Measurements from ENCODE around the gene PRR5.

Gene PRR5

DNA sequence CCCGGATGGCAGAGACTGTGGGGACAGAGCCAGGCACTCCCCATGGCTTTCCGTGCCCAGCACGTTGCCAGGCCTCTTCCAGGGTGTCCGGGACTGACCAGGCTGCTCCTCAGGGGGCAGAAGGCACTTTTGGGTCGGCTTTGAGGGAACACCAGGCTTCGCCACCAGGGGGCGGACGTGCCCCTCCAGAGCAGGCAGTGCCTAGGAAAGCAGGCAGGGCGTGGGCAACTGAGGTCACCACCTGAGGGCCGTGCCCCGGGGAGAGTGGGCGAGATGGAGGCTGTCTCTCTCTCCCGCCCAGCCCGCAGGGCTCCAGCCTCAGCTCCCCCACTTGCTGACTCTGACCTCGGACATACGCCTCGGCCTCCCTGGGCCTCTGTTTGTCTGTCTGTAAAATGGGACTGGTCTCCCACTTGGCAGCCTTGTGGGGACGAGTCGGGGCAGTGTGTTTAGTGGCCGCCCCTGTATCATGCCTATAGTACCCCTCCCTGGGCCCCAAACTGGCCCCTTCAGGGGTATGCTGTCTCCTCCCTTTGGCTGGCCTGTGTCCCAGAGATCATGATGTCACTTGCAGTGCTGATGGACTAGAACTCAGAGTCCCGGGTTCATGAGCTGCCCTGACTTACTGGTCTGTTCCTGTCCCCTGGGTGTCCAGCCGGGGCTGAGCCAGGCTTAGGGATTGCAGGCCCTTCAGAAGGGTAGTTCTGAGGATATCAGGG, 4.4 kb upstream of the PRR5 start:
- Histone ChIP-seq H3K79me2 (ENCODE audit: control insufficient read depth, insufficient read depth, low read length, unreplicated experiment) (no peaks in the 10 kb centered on the region), H3K36me3 (ENCODE audit: insufficient read depth, low read length) (no peaks in the 10 kb centered on the region), H3K27me3 (ENCODE audit: insufficient read depth, low read length) (no peaks in the 10 kb centered on the region), H3K4me1 (ENCODE audit: control insufficient read depth, insufficient read depth, low read length, unreplicated experiment) (no peaks in the 10 kb centered on the region), H3K27ac (ENCODE audit: low read depth, low read length) (no peak overlapping the region), H2AFZ (ENCODE audit: low read length, unreplicated experiment) (no peak overlapping the region), H3K4me3 (ENCODE audit: low read depth, low read length) (no peak overlapping the region)

DNA sequence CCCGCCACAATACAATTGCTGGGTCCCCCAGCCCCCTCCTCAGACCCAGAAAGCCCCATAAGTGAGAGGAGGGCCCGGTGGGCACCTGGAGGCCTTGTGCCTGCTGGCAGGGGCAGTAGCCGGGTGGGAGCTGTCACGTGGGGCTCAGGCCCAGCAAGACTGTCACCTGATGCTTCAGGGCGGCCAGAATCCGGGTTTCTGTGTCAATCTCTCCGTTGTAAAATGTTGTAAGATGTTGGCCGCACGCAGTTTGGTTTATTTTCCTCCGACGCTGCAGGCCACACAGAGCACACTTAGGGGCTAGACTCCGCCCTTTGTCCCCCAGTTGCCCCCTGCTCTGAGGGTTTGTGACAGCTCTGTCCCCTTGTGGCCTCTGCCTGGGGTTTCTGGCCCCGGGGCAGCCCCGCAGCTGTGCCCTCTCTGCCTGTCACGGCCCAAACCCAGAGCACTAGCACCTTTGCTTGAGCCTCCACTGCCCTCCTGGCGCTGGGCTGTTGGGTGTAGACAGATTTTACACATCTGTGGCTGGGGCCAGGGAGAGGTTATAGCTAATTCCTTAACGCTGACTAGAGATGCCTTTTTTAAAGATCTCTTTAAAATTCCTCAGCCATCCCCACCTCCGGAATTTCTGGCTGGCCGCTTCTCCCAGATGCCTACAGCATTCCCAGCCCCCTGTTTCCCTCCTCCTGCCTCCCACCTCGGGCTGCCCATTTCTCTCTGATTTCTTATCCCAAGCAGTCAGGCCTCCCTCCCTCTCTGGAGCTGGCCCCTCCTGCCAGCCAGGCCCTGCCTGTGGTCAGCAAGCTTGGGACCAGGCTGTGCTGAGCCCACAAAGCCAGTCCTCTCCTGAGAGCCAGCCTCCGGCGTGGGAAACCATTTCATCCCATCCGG, 3.2 kb upstream of the PRR5 start:
- no peak overlapping the region for H3K4me3 ChIP-seq (ENCODE audit: low read depth, low read length)

DNA sequence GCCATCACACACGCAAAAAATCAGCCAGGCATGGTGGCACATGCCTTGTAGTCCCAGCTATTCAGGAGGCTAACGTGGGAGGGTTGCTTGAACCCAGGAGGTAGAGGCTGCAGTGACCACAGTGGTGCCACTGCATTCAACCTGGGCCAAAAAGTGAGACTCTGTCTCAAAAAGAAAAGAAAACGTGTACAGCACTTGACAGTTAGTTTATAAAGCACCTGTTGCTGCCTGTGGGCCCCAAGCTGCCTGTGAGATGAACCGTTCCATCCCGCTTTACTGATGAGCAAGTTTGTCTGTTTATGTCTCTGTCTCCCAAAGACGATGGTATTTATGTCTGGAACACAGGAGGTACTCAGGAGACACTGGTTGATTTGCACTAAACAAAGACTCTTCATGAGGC, 1.5 kb upstream of the PRR5 start:
- no peaks in the 10 kb centered on the region for H3K36me3 ChIP-seq (ENCODE audit: insufficient read depth, low read length)
- no peak overlapping the region for H3K4me3 ChIP-seq (ENCODE audit: low read depth, low read length)
- peaks cover 14% of the 10 kb centered on the region for H3K27me3 ChIP-seq (ENCODE audit: insufficient read depth, low read length)
- no peaks in the 10 kb centered on the region for H3K79me2 ChIP-seq (ENCODE audit: control insufficient read depth, insufficient read depth, low read length, unreplicated experiment)
- no peak overlapping the region for H3K27ac ChIP-seq (ENCODE audit: low read depth, low read length)
- no peak overlapping the region for H2AFZ ChIP-seq (ENCODE audit: low read length, unreplicated experiment)
- no peaks in the 10 kb centered on the region for H3K4me1 ChIP-seq (ENCODE audit: control insufficient read depth, insufficient read depth, low read length, unreplicated experiment)

More for the DNA sequence above, 3.2 kb upstream of the PRR5 start:
- Histone ChIP-seq H3K79me2 (ENCODE audit: control insufficient read depth, insufficient read depth, low read length, unreplicated experiment) (no peaks in the 10 kb centered on the region), H3K27ac (ENCODE audit: low read depth, low read length) (no peak overlapping the region), H3K4me1 (ENCODE audit: control insufficient read depth, insufficient read depth, low read length, unreplicated experiment) (no peaks in the 10 kb centered on the region), H3K27me3 (ENCODE audit: insufficient read depth, low read length) (peaks cover 11% of the 10 kb centered on the region), H2AFZ (ENCODE audit: low read length, unreplicated experiment) (no peak overlapping the region), H3K36me3 (ENCODE audit: insufficient read depth, low read length) (no peaks in the 10 kb centered on the region)

DNA sequence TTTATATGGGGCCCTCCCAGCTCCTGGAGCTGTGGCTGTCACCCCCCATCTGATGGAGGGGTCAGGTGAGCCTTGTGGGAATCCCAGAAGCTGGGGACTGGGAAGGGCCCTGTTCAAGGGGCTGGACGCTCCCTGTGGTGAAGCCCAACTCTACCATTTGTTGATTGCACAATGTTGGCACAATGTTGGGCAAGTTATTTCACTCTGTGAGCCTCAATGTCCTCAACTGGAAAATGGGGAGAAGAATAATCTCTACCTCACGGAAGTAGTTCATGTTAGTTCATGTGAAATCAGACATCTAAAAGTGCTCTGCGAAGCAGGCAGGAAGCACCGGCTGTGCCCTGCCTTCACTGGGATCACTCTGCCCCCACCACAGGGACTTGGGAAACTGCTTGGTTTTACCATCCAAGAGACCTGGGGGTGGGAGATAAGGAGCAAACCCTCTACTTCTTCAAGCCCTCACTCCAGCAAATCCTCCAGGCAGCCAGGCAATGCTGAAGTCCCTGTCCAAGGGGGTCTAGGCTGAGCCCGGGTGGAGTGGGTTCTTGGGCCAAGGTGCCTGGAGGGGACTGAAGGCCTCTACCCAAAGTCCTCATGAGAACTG, 715 bp upstream of the PRR5 start:
- no peak overlapping the region for H3K27ac ChIP-seq (ENCODE audit: low read depth, low read length)
- H3K4me3 ChIP-seq (ENCODE audit: low read depth, low read length), result no peak overlapping the region
- no peak overlapping the region for H2AFZ ChIP-seq (ENCODE audit: low read length, unreplicated experiment)
- no peaks in the 10 kb centered on the region for H3K36me3 ChIP-seq (ENCODE audit: insufficient read depth, low read length)
- H3K27me3 ChIP-seq (ENCODE audit: insufficient read depth, low read length), result peaks cover 14% of the 10 kb centered on the region
- H3K4me1 ChIP-seq (ENCODE audit: control insufficient read depth, insufficient read depth, low read length, unreplicated experiment), result no peaks in the 10 kb centered on the region
- no peaks in the 10 kb centered on the region for H3K79me2 ChIP-seq (ENCODE audit: control insufficient read depth, insufficient read depth, low read length, unreplicated experiment)

DNA sequence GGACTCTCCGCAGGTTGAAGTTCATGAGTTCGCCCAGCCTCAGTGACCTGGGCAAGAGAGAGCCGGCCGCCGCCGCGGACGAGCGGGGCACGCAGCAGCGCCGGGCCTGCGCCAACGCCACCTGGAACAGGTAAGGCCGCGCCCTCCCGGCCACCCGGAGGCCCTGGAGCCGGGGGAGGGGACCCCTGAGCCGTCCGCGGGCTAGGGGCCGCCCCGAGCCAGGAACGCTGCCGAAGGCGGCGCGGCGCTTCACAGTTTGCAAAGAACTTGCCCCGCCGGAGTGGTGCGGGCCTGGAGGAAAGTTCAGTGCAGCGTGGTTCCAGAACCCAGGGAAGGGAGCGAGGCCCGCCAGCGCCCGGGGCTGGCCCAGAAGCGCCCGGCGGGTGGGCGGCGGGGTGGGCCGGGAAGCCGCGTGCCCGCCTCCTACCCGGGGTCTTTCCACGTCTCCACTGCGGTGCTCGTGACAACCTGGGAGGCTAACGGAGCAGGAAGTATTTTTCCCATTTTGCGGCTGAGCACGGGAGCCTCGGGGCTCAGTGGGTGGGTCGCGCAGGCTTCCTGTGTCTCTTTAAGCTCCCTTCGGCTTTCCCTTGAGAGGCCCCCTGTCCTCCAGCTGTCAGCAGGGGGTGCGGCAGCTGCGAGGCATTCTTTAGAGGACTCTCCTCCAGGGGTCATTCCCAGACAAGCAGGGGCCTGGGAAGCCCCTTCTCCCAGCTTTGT, 635 bp downstream of the PRR5 start:
- no peaks in the 10 kb centered on the region for H3K4me1 ChIP-seq (ENCODE audit: control insufficient read depth, insufficient read depth, low read length, unreplicated experiment)
- no peaks in the 10 kb centered on the region for H3K36me3 ChIP-seq (ENCODE audit: insufficient read depth, low read length)
- H2AFZ ChIP-seq (ENCODE audit: low read length, unreplicated experiment), result peak overlapping the region; percentile 38
- no peaks in the 10 kb centered on the region for H3K79me2 ChIP-seq (ENCODE audit: control insufficient read depth, insufficient read depth, low read length, unreplicated experiment)
- peaks cover 14% of the 10 kb centered on the region for H3K27me3 ChIP-seq (ENCODE audit: insufficient read depth, low read length)
- H3K4me3 ChIP-seq (ENCODE audit: low read depth, low read length), result peak overlapping the region; percentile 76
- H3K27ac ChIP-seq (ENCODE audit: low read depth, low read length), result no peak overlapping the region

DNA sequence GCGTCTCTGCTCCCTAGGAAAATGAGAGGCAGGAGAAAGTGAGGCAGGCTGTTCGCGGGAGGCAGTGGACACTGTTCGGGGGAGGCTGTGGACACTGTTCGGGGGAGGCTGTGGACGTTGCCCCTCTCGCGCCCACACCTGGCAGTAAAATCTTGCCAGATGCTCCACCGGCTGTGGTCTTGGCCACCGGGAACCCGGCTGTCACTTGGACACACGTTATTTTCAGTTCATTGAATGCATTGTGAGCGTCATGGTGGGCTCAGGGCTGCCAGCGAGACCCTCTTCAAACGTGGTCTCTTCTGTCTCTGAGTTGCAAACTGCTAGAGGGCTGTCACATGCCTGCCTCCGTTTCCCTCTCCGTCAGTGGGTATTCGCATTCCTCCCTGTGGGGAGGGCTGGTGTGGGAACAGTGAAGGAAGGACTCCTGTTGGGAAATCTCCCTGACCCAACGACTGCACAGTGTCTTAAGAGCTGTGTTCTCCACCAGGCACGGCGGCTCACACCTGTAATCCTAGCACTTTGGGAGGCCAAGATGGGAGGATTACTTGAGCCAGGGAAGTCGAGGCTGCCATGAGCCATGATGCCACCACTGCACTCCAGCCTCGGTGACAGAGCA, 1.4 kb downstream of the PRR5 start:
- H3K27ac ChIP-seq (ENCODE audit: low read depth, low read length), result no peak overlapping the region
- H3K27me3 ChIP-seq (ENCODE audit: insufficient read depth, low read length), result peaks cover 14% of the 10 kb centered on the region
- H3K36me3 ChIP-seq (ENCODE audit: insufficient read depth, low read length), result no peaks in the 10 kb centered on the region
- peak overlapping the region; percentile 76; the same call in 1 of the 2 replicates for H3K4me3 ChIP-seq (ENCODE audit: low read depth, low read length)
- H3K79me2 ChIP-seq (ENCODE audit: control insufficient read depth, insufficient read depth, low read length, unreplicated experiment), result no peaks in the 10 kb centered on the region
- no peaks in the 10 kb centered on the region for H3K4me1 ChIP-seq (ENCODE audit: control insufficient read depth, insufficient read depth, low read length, unreplicated experiment)
- H2AFZ ChIP-seq (ENCODE audit: low read length, unreplicated experiment), result no peak overlapping the region

DNA sequence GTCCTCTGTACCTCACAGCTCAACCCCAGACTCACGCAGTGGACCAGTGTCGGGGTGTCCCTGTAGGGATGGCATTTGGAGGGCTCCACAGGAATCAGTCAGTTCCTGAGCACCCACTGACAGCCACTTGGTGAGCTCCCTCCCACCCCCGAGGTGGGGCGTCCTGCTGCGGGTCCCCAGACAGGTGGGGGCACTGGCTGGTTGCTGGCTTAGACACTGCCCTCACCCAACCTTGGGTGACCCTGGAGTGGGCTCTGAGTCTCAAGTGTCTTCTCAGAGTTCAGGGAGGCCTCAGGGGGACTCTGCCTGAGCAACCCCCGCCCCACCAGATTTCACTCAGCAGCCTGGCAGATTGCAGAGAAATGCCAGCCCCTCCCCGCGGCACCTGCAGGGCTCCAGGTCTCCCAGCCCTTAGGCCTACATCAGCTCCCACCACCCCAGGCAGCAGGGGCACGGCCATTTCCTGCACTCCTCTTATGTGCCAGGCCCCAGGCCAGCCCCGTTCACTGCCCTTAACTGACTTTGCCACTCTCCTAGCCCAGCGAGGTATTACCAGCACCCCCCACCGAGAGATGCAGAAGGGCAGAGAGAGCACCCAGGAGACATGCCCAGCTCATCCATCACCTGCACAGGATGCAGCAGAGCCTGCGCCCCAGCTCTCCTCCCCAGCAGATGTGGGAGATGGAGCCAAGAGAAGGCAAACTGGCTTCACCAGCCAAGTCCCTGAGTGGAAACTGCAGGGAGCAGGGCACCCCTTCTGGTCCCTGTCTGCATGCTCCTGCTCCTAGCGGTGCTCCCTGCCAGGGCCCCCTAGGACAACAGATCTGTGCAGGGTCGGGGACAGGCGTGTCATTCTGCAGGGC, 2.4 kb downstream of the PRR5 start:
- H3K27me3 ChIP-seq (ENCODE audit: insufficient read depth, low read length), result peaks cover 14% of the 10 kb centered on the region
- H3K4me1 ChIP-seq (ENCODE audit: control insufficient read depth, insufficient read depth, low read length, unreplicated experiment), result no peaks in the 10 kb centered on the region
- no peaks in the 10 kb centered on the region for H3K79me2 ChIP-seq (ENCODE audit: control insufficient read depth, insufficient read depth, low read length, unreplicated experiment)
- H2AFZ ChIP-seq (ENCODE audit: low read length, unreplicated experiment), result no peak overlapping the region
- H3K27ac ChIP-seq (ENCODE audit: low read depth, low read length), result no peak overlapping the region
- no peak overlapping the region for H3K4me3 ChIP-seq (ENCODE audit: low read depth, low read length)
- H3K36me3 ChIP-seq (ENCODE audit: insufficient read depth, low read length), result no peaks in the 10 kb centered on the region

DNA sequence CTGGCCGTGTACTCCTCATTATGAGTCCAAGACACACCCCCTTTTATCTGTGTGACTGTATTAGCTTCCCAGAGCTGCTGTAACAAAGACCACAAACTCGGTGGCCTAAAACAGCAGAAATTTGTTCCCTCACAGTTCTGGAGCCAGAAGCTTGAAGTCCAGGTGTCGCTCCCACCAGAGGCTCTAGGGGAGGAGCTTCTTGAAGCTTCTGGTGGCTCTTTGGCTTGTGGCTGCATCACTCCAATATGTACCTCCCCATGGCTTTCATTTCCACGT, 3.0 kb downstream of the PRR5 start:
- H3K27me3 ChIP-seq (ENCODE audit: insufficient read depth, low read length), result peaks cover 14% of the 10 kb centered on the region
- no peaks in the 10 kb centered on the region for H3K4me1 ChIP-seq (ENCODE audit: control insufficient read depth, insufficient read depth, low read length, unreplicated experiment)
- H3K36me3 ChIP-seq (ENCODE audit: insufficient read depth, low read length), result no peaks in the 10 kb centered on the region
- H3K4me3 ChIP-seq (ENCODE audit: low read depth, low read length), result no peak overlapping the region
- no peaks in the 10 kb centered on the region for H3K79me2 ChIP-seq (ENCODE audit: control insufficient read depth, insufficient read depth, low read length, unreplicated experiment)
- H3K27ac ChIP-seq (ENCODE audit: low read depth, low read length), result no peak overlapping the region
- H2AFZ ChIP-seq (ENCODE audit: low read length, unreplicated experiment), result no peak overlapping the region

DNA sequence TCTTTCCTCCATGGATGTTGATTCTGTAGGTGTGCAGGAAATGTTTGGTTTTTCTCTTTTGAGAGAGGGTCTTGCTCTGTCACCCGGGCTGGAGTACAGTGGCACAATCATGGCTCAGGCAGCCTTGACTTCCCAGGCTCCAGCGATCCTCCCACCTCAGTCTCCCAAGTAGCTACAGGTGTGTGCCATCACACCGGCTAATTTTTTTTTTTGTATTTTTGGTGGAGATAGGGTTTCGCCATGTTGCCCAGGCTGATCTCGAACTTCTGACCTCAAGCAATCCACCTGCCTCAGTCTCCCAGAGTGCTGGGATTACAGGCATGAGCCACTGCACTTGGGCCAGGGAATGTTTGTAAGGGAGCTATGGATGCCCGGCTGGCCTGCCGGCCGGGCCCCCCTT, 4.5 kb downstream of the PRR5 start:
- H3K79me2 ChIP-seq (ENCODE audit: control insufficient read depth, insufficient read depth, low read length, unreplicated experiment), result no peaks in the 10 kb centered on the region
- H3K4me3 ChIP-seq (ENCODE audit: low read depth, low read length), result no peak overlapping the region
- peaks cover 14% of the 10 kb centered on the region for H3K27me3 ChIP-seq (ENCODE audit: insufficient read depth, low read length)
- H3K4me1 ChIP-seq (ENCODE audit: control insufficient read depth, insufficient read depth, low read length, unreplicated experiment), result no peaks in the 10 kb centered on the region
- no peak overlapping the region for H2AFZ ChIP-seq (ENCODE audit: low read length, unreplicated experiment)
- H3K27ac ChIP-seq (ENCODE audit: low read depth, low read length), result no peak overlapping the region
- no peaks in the 10 kb centered on the region for H3K36me3 ChIP-seq (ENCODE audit: insufficient read depth, low read length)

Measured in ACC112 (cell line).